Stimulated activated CD4-positive, alpha-beta T cell treated with anti-CD3 and anti-CD28 coated beads, Interleukin-1b, Interleukin-23, amount 100 ng/mL, for 4 hours (primary cell): ENCODE results near the gene CXXC4.

Experiments used
- DNase-seq, 2 donors: peaks; one replicate each; pipeline ENCODE4 v3.0.0-alpha.2; 2020; ENCODE audit warnings: low read depth in 2 of 2

CXXC4 gene

DNA sequence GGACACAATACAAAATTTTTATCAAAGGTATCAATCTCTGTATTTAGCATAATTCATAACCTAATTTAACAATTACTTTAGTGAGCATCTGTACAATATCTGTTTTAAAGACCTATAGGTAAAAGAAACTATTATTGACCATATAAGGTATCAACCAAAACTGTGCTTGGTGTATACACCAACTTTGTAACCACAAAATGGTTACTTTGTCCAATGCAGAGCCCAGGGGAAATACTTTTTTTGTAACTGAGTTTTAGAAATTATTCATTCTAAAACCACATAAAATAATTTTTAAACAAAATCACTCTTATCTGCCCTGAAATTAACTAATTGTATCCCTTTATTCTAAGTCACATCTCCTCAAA, 5.0 kb downstream of the CXXC4 start:
- no peak for DNase-seq

DNA sequence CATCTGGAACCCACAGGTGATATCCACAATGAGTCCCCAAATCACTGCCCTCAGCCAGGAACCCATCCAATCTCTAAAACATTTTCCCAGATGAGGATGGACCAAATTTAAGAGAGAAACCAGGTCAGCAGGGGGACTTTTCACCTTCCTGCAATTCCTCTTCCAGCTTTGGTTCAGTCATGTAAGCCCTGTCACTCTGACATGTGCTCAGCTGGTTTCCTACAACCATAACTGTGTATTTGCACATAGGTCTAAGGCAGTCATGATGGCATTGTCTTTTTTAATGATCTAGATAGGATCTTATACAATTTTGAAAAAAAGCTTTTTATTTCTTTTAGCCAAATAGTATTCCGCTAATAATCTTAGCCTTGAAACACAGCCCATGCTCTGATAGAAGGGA, 6.5 kb downstream of the CXXC4 start:
- no peak for DNase-seq

- no peak for DNase-seq
Observed at GRCh38 chr4:104486716-104487504, 7.8 kb downstream of the CXXC4 start.

DNA sequence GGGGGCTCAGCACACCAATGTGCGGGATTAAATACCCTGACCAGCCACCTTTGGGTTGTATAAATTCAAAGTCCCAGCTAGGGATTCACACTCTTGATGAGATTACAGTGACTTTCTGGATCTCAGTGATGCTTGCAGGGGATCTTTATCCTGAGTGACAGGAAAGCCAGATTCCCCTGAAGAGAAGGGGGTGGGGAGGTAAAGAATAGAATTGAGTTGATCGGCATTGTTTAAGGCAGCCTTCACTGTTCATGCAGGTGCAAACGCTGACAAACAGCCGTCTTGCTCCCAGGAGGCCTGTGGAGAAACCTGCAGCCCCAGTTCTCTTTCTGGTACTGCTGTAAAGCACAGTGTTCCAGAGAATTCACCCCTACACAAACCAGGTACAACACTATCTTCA, 19.0 kb downstream of the CXXC4 start:
- DNase-seq = no peak

GRCh38 chr4:104472766-104473165, 21.9 kb downstream of the CXXC4 start:
- DNase-seq = no peak

- no peak for DNase-seq
Observed at GRCh38 chr4:104470770-104471169, 23.9 kb downstream of the CXXC4 start.

GRCh38 chr4:104469794-104470193, 24.9 kb downstream of the CXXC4 start:
- no peak for DNase-seq

GRCh38 chr4:104465619-104466018, 29.1 kb downstream of the CXXC4 start:
- DNase-seq = no peak

GRCh38 chr4:104465201-104465600, 29.5 kb downstream of the CXXC4 start:
- no peak for DNase-seq

- DNase-seq = no peak
Observed at GRCh38 chr4:104462641-104463040, 32.1 kb downstream of the CXXC4 start.

- DNase-seq = no peak
Observed at GRCh38 chr4:104457308-104457981, 37.2 kb downstream of the CXXC4 start.

DNA sequence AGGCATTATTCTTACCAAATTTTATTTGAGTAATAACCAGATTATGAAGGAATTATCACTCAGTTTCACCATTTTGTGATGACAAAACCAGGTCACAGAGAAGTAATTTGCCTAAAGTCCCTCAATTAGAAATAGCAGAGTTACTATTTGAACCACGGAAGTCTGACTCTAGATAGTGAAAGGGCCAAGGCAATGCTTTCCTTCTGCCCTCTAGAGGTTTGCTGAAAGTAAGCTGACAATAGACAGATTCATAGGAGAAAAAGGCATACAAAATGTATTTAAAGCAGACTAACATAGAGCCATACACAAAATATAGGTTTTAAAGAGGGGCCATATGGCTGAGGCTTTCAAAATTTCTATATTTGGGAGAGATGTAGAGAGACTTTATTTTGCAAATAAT, 43.1 kb downstream of the CXXC4 start:
- DNase-seq = no peak

DNA sequence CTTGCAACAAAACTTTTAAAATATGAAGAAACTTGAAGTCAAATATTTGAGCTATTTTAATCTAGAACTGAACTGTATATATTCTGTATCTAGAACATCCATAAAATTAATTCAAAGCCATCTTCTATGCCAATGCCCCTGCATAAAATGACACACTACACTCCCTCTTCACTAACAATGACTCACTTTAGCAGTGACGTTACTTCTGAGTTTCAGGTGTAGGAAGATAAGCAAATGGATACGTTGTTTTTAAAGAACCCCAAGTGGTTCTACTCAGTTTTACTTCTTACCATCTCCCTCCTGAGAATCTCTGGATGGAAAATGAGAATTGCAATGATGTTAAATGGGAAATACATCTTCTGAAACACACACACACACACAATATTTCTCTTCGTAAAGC, 45.2 kb downstream of the CXXC4 start:
- no peak for DNase-seq

DNA sequence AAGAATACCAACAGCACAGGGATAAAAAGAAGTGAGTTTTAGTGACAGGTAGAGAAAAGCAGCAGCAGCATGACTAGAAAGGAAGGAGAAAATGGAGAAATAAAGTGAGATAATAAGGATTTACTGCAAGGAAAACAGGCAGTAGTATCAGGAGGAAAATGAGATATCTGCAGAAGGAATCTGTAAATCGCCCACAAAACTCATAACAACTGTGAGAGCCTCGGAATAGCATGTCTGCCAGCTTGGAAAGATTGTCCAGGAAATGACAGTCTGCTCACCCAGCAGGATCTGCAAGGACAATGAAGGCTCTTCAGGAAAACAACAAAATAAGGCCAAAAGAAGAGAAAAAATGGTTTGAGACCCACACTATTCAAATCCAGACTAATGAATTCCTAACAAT, 47.4 kb downstream of the CXXC4 start:
- no peak for DNase-seq

GRCh38 chr4:104446431-104447278, 48.0 kb downstream of the CXXC4 start:
- no peak for DNase-seq

DNA sequence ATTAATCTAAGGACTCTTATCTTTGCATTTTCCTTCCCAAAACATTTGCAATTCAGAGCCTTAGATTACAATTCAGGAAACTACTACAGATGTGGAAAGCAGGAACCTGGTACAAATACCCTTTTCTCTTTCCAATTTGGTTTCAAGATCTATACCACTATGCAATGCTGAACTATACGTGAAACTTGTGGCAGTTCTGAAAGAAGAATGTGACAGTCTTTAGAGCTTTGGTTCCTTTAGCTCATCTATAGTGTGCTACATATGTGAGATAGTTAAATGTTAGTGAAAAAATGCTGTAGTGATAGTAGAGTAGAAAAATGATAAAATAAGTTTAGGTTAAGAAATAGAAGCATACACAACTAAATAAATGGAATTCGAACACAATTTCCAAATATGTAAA, 50.0 kb downstream of the CXXC4 start:
- no peak for DNase-seq

- no peak for DNase-seq
Observed at GRCh38 chr4:104436542-104436941, 58.2 kb downstream of the CXXC4 start.

DNA sequence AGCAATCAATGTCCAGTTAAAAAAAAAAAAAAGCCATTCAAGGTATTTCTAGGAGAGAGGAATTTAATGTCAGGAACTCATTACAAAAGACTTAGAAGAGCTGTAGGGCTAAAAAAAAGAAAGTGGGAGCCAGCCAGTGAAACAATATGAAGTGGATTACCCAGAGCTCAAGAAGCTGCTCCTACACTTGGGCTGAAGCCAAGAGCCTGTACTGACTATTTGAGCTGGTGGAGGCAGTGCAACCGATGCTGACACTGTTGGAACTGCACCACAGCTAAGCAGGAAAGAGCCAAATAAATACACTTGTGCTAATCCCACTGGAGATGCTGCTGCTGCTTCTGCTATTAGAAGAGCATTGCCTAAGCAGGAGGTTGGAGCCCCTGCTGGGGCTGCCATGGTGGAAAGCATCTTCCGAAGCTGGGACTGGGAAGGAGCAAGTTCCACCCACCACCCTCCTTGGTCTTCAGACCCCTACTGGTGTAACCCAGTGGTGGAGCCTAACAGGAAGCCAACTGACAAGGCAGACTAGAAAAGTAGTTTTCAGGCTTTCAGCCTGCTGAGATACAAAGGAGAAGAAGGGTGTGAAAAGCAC, 65.4 kb downstream of the CXXC4 start:
- DNase-seq = no peak

DNA sequence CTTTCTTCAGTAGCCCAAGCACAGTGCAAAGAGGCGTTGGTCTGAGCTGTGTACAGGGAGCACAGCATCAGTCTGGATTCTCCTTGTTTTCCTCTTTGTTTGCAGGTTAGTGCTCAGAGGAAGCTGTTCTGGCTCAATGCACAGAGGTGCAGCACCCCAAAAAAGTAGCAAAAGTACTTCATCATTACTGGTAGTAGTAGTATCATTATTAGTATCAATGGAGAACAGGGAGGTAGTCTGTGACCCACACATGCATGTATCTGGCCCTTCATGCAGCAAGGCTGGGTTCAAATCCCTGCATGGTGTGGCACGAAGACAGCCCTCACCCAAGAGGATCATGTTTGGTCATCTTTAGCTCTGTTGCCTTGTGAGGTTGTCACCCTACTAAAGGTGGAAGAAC, 68.7 kb downstream of the CXXC4 start:
- no peak for DNase-seq

DNA sequence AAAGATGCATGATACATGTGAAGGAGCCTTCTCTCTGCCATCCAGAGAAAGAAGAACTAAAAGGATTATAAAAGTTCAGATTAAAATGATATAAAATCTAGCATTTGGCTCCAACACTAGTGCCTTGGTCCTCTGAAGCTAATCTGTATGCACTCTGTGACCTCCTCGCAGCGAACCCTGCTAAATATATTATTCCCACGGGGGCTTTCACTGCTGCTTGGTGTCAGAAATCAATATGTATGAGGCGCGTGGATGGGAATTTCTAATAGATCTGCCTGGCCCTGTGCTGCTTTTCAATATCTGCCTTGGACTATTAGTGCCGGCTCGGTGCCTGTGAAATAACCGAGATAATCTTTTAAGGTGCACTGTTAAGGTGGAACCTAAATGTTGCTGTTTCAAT, 69.7 kb downstream of the CXXC4 start:
- DNase-seq = no peak

- DNase-seq = no peak
Observed at GRCh38 chr4:104424475-104424941, 70.2 kb downstream of the CXXC4 start.

DNA sequence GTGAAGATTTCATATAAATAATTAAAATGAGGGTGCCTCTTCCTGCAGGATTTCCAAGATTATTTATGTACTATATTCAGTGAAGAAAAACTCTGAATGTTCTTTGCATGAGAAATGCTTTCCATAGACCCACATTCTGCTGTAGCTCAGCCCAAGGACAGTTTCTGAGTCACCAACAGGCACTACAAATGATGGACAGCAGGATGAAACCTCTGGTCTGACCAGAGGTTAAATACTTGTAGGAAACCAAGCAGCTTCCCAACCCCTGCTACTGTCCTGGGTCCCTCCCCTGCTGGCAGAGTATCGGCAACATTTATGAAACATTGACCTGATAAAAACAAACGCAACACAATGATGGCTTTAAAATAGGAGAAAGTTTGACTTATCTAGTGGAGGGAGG, 73.1 kb downstream of the CXXC4 start:
- DNase-seq = no peak
